HL-60 (cell line): Measurements from ENCODE around the gene TBCK.

Source experiments
- DNase-seq, 2 experiments: peaks; one replicate each; pipeline ENCODE4 v3.0.0-alpha.2; 2010 to 2020; ENCODE audit warnings: low read depth in 1 of 2, low spot score in 1 of 2
- H3K27ac ChIP-seq: fragments of 250-450 bp; sonication (Bioruptor Pico); replicated peaks from 2 replicates; pipeline ENCODE4 v1.5.1; 2020; ENCODE audit warnings: mild to moderate bottlenecking, moderate library complexity
- H3K27me3 ChIP-seq: fragments of 250-450 bp; sonication (Bioruptor Pico); 2 replicates; pipeline ENCODE4 v1.5.1; 2021; ENCODE audit warnings: mild to moderate bottlenecking, moderate library complexity; ENCODE audit not compliant: insufficient read depth, poor library complexity, severe bottlenecking
- H3K4me3 ChIP-seq: replicated peaks from 2 replicates; pipeline ENCODE4 v1.5.1; 2011; ENCODE audit warnings: mild to moderate bottlenecking, control low read depth, low read length; ENCODE audit not compliant: insufficient read depth
- CTCF ChIP-seq: IDR thresholded peaks from one replicate; pipeline ENCODE4 v1.5.1; 2011; ENCODE audit warnings: low read length, control low read depth, inconsistent platforms; ENCODE audit not compliant: insufficient read depth
- GABPA ChIP-seq: IDR thresholded peaks from 2 replicates; pipeline ENCODE4 v1.6.1; 2012; ENCODE audit warnings: low read depth
- POLR2AphosphoS5 ChIP-seq: IDR thresholded peaks from 2 replicates; pipeline ENCODE4 v1.6.1; 2012; ENCODE audit warnings: low read depth
- SPI1 ChIP-seq: IDR thresholded peaks from 2 replicates; pipeline ENCODE4 v1.6.1; 2012; ENCODE audit warnings: low read depth, mild to moderate bottlenecking, borderline replicate concordance
- TF ChIP-seq, protein P1 (sequence below): IDR thresholded peaks from 2 replicates; pipeline ENCODE4 v1.6.1; 2012; ENCODE audit warnings: low read depth; ENCODE audit not compliant: insufficient replicate concordance

Gene TBCK

DNA sequence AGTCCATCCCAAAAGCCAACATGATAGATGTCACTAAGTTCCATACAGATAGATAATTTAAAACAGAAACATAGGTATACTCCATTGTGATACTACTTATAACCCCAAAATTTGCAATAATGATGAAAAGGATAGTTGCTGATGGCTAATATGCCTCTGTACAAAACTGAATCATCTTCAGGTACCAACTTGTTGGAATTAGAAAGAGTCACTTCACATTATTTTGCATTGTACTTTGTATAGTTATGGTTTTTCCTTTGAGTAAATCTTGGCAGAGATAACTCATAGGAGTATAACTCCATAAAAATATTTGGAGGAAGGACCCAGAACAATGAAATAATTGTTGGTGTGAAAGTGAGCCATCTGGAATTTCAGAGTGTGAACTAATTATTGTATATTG lies 35.0 kb upstream of the TBCK start:
- TF ChIP-seq GABPA (no peak), SPI1 (no peak), CTCF (no peak), POLR2AphosphoS5 (no peak)
- TF ChIP-seq, protein P1, sequence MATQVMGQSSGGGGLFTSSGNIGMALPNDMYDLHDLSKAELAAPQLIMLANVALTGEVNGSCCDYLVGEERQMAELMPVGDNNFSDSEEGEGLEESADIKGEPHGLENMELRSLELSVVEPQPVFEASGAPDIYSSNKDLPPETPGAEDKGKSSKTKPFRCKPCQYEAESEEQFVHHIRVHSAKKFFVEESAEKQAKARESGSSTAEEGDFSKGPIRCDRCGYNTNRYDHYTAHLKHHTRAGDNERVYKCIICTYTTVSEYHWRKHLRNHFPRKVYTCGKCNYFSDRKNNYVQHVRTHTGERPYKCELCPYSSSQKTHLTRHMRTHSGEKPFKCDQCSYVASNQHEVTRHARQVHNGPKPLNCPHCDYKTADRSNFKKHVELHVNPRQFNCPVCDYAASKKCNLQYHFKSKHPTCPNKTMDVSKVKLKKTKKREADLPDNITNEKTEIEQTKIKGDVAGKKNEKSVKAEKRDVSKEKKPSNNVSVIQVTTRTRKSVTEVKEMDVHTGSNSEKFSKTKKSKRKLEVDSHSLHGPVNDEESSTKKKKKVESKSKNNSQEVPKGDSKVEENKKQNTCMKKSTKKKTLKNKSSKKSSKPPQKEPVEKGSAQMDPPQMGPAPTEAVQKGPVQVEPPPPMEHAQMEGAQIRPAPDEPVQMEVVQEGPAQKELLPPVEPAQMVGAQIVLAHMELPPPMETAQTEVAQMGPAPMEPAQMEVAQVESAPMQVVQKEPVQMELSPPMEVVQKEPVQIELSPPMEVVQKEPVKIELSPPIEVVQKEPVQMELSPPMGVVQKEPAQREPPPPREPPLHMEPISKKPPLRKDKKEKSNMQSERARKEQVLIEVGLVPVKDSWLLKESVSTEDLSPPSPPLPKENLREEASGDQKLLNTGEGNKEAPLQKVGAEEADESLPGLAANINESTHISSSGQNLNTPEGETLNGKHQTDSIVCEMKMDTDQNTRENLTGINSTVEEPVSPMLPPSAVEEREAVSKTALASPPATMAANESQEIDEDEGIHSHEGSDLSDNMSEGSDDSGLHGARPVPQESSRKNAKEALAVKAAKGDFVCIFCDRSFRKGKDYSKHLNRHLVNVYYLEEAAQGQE = no peak
- DNase-seq = no peak
- Histone ChIP-seq H3K27ac (no peak overlapping the region), H3K4me3 (no peak overlapping the region), H3K27me3 (no peaks in the 10 kb centered on the region)

DNA sequence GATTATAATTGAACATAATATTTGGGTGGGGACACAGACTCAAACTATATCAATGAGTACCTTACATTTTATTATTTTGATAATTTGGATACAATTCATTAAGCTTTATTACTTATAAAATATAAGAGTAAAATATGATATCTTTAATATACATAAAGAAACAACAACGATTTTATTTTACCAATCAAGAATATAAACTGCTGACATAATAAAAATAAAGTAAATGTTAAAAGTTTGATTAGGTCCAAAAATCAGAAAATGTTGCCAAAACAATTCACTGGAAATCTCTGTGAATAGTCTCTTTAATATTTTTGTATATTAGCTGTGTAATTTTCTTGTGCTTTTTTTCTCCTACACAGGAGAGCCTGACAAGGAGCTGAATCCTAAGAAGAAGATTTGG lies 31.2 kb upstream of the TBCK start:
- Histone ChIP-seq H3K4me3 (no peak overlapping the region), H3K27ac (no peak overlapping the region), H3K27me3 (no peaks in the 10 kb centered on the region)
- TF ChIP-seq, protein P1 = no peak
- TF ChIP-seq GABPA = no peak
- TF ChIP-seq SPI1 = no peak
- TF ChIP-seq CTCF = no peak
- no peak for TF ChIP-seq POLR2AphosphoS5
- no peak for DNase-seq

- DNase-seq = no peak
- TF ChIP-seq SPI1 = no peak
- TF ChIP-seq POLR2AphosphoS5 = no peak
- TF ChIP-seq, protein P1 = no peak
- TF ChIP-seq GABPA = no peak
- no peak for TF ChIP-seq CTCF
- Histone ChIP-seq H3K4me3 (no peak overlapping the region), H3K27me3 (no peaks in the 10 kb centered on the region), H3K27ac (no peak overlapping the region)
Measured at GRCh38 chr4:106344647-106344970, 28.6 kb upstream of the TBCK start.
